ENCODE measurements around the gene ISG20.

GRCh38 chr15:88645171-88646087, 6.6 kb downstream of the ISG20 start:
- TF ChIP-seq CTCF (IDR thresholded peaks at IDR 0.05) (no peak), POLR2AphosphoS5 (IDR thresholded peaks at IDR 0.05) (no peak), POLR2A (IDR thresholded peaks at IDR 0.05) (no peak), EP300 (IDR thresholded peaks at IDR 0.05) (no peak)

Measured in sigmoid colon (tissue), 4 donors.